HG03558 (cell line): ENCODE data around the gene ACAP1.
A peak's percentile ranks its signal among the peaks of the same experiment; 100 is the strongest.

Experiments
- ATAC-seq: cut with Tn5 transposase; IDR thresholded peaks from one replicate; pipeline ENCODE4 v1.9.1; 2021; ENCODE audit warnings: moderate number of reproducible peaks; ENCODE audit not compliant: unreplicated experiment; ENCODE audit errors: extremely low read depth

Gene ACAP1, protein sequence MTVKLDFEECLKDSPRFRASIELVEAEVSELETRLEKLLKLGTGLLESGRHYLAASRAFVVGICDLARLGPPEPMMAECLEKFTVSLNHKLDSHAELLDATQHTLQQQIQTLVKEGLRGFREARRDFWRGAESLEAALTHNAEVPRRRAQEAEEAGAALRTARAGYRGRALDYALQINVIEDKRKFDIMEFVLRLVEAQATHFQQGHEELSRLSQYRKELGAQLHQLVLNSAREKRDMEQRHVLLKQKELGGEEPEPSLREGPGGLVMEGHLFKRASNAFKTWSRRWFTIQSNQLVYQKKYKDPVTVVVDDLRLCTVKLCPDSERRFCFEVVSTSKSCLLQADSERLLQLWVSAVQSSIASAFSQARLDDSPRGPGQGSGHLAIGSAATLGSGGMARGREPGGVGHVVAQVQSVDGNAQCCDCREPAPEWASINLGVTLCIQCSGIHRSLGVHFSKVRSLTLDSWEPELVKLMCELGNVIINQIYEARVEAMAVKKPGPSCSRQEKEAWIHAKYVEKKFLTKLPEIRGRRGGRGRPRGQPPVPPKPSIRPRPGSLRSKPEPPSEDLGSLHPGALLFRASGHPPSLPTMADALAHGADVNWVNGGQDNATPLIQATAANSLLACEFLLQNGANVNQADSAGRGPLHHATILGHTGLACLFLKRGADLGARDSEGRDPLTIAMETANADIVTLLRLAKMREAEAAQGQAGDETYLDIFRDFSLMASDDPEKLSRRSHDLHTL

DNA sequence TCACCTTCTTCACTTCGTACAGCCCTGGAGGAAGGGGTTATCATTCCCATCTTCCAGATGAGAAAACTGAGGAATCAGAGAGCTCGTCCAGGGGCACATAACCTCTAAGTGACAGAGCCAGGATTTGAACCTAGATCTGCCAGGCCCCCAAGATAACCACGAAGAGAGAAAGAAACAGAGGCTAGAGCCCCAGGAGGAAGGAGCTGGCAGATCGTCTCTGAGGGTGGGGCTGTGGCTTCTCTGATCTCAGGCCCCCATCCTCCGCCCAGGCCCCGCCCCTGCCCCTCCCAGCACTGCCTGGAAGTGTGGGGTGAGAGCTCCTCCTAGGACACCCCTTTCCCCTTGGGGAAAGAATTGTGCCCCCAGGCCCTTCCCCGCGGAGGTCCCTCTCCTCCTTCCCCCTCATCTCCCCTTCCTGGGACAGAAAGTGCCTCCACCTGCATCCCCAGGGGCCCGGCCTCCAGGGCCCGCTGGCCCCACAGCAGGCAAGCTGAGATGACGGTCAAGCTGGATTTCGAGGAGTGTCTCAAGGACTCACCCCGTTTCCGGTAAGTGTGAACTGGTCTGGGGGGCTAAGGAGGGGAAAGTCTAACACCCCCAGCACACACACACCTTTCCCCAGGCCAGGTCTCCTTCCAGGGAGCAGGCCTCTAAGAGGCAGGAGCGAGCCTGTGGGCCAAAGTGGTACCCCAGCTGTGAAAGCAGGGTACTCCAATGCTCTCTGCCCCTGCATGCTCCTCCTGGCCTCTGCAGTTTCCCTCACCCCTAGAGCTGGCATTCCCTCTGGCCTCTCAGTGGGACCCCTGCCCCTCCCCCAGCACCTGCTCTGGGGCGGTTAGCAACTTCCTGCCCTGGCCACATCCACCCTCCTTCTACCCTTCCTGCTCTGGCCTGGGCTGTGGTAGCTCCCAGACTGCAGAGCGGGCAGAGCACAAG lies at the start of gene ACAP1:
ACAP1 (plus strand) TSS at position 290 of the 936 bp plus-strand sequence; CDS start at position 496, 206 bp downstream.
- ATAC-seq: no peak

- no peak for ATAC-seq
These were observed 46.9 kb upstream of the ACAP1 start for GRCh38 chr17:7289256-7290032.

- ATAC-seq: no peak
These were observed 46.2 kb upstream of the ACAP1 start for GRCh38 chr17:7290166-7290565.

DNA sequence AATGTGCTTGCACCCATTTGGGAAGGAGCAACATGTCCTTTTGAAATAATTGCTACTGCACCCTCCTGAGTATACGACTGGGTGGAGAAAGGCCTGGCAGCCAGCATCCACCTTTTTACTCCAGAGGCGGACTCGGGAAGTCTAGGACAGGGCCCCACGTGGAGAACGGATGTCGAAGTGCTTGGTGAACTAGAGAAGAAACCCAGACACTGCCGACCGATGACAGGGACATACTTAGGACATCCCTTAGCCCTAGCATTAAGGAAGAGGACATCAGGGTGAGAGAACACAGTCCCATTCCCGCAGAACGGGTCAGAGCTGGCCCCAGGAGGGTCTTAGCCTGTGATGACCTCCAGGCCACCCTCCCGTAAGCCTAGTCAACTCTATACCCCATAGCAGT lies 45.6 kb upstream of the ACAP1 start:
- ATAC-seq: no peak

GRCh38 chr17:7292194-7292593 lies 44.1 kb upstream of the ACAP1 start:
- ATAC-seq: no peak

GRCh38 chr17:7292729-7293128 lies 43.6 kb upstream of the ACAP1 start:
- ATAC-seq: no peak

DNA sequence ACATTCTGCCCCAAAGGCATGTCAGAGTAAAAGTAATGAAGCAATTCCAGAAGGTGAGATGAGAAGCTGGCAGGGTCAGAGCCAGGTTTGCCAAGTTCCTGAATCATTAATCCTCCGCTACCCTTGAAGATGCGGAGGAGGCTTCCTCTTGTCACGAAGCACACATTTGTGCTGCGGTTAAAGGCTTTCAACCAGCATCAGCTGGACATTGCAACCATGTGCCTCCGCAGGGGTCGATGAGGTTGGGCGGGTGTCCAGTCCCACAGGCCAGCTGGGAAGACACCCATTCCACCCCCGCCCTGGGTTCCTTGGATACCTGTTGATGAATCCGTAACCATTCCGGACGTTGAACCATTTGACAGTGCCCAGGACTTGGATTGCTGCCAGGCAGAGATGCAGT lies 43.2 kb upstream of the ACAP1 start:
- ATAC-seq: no peak

DNA sequence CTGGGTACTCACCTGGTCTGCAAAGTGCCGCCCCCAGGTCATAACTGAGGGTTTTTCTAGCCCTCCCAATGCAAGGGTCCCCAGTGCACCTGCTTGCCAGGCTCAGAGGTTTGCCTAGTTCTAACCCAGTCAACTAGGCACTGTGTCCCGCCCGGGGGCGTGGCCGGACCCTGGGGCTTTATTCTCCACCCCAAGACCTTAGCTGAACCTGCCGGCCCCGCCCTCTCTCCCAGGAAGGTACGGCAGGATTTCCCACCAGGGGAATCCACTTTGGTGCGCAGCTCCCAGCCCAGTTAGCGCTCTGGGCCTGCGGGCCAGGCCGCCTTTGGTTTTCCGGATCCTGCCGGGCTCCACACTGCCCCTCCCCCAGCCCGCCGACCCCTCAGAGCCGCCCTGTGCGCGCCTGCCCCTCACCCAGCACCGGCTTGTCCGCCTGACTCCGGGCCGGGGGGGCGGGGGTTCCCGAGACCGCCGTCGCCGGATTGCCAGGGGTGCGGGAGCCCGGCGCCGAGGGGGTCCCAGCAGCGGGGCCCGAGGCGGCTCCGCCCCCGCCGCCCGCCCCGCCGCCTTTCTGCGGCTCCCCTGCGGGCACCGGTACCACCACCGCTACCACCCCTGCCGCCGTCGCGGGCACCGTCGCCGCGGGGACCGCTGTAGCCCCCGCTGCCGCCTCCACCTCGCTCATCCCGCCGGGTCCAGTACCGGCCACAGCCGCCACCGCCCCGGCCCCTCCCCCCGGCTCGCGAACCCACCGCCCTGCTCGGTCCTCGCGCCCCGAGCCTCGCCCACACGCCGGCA lies 42.3 kb upstream of the ACAP1 start:
- no peak for ATAC-seq

- no peak for ATAC-seq
These were observed 41.6 kb upstream of the ACAP1 start, which contains the start of gene YBX2 for GRCh38 chr17:7294614-7295153. TSS of gene YBX2 (minus strand) at chr17:7294639. CDS start at chr17:7294500, 139 bp downstream.

DNA sequence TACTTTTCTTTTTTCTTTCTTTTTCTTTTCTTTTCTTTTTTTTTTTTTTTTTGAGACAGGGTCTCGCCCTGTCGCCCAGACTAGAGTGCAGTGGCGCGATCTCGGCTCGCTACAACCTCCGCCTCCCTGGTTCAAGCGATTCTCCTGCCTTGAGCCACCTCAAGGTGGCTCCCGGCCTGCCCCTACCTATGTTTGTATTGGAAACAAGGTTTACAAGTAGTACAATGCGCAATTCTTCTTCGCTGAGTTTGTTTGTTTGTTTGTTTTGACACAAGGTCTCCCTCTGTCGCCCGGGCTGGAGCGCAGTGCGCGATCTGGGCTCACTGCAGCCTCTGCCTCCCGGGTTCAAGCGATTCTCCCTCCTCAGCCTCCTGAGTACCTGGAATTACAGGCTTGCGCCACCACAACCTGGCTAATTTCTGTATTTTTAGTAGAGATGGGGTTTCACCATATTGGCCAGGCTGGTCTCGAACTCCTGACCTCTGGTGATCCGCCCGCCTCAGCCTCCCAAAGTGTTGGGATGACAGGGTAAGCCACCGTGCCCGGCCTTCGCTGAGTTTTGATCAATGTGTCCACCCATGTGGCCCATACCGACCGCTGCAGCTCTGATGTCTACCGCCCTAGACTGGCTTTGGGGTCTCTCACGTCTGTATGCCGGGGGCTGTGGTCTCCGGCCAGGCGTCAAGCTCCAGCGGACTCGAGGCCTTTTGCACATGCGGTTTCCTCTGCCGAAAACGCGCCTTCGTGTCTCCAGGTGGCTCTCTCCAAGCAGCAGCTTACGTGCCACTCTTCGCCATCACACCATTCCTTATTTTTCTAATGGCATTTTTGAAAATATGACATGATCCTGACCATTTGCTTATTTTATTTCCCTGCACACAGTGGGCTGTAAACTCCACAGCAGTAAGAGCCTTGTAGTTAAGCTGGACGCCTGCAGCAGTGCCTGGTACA lies 40.8 kb upstream of the ACAP1 start:
- ATAC-seq: no peak

- ATAC-seq: no peak
These were observed 40.0 kb upstream of the ACAP1 start for GRCh38 chr17:7296189-7296861.

GRCh38 chr17:7304179-7304578 lies 32.1 kb upstream of the ACAP1 start:
- ATAC-seq: no peak

DNA sequence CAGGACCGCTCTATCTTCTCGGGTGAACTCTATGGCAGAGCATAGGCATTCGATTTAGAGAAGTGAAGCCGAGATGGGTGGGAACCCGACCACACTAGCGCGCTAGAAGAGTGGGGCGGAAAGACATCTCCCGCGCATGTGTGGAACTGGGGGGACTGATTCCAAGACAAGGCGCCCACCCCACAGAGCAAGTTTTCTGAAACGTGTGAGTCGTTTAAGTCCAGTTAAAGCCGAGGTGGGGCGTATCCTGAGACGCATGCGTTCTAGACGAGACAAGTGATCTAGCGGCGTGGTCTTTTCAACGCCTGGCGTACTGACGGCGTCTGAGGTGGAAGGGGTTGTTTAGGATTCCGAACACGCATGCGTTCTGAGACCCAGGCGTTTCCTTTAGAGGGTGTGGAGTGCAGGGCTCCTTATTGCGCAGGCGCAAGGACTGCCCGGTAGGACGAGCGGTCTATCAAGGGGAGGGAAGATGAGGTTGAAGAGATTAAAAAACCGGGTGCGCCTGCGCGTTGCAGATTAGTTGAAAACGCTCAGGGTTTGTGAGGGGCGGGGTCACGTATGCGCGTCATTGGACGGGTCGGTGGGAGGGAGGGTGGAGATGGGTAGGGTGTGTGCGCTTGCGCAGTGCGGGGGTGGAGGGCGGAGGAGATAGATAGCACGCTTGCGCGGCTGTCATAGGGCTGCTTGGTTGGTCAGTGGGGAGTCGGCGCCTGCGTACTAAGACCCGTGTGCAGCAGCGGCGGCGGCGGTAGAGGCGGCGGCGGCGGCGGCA lies 29.2 kb upstream of the ACAP1 start, which contains the start of gene EIF5A:
EIF5A (plus strand) TSS at position 718 of the 775 bp plus-strand sequence. CDS start 2,008 bp downstream, outside the sequence.
- ATAC-seq: peak; percentile 42

GRCh38 chr17:7307686-7308624 lies 28.4 kb upstream of the ACAP1 start:
- ATAC-seq: no peak
